NCI-H2029 (cell line): Measurements from ENCODE around the gene YIPF5.

Experiments used
- DNase-seq: peaks from one replicate; lab custom pipeline; 2025; lab: John Stamatoyannopoulos, UW

The YIPF5 gene

DNA sequence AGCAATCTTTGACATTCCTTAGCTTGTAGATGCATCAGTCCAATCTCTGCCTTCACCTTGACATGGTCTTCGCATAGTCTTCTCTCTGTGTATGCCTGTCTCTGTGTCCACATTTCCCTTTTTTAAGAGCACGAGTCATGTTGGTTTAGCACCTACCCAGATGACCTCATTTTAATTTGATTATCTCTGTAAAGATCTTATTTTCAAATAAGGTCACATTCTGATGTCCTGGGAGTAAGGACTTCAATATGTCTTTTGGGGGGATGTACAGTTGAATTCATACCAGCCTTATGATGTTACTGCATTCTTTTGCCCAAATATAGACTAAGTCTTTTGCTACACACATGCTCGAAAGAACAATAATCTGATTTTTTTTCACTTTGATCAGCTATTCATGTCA lies 7.1 kb upstream of the YIPF5 start:
- DNase-seq, result no peak

DNA sequence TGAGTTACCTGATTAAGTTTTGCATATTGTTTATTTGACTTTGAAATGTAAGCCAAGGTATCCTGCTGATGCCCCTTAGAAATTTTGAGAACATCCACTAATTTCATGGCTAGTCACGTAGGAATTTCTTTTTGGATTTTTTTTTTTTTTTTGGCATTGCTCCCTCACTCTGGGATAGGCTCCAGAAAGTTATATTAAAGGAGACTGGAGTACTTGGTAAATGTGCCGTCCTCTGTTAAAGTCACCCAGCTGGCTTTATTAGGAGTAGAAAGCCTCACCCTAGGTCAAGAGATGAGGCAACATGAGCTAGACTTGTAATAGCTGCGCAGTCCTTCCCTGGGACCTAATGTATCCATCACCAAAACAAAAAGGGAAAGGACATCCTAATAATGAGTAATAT lies 3.3 kb upstream of the YIPF5 start:
- no peak for DNase-seq

DNA sequence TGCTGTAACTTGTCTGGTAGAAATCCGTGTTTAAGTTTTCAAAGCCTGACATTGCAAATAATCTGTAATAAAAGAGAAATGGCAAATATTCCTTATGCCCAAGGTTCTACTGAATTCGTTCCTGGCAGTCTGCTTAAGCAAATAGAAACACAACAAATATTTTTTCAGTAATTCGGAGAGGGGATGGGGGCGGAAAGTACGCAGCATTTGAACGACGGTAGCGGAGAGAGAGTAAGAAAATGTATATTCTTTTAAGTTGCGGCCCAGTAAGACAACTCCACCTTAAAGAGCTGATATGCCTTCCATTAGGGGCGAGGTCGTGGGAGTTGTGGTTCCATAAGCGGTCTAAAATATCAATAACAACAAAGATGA lies 569 bp downstream of the YIPF5 start:
- no peak for DNase-seq

GRCh38 chr5:144167998-144168397 lies 2.5 kb downstream of the YIPF5 start:
- DNase-seq, result no peak

DNA sequence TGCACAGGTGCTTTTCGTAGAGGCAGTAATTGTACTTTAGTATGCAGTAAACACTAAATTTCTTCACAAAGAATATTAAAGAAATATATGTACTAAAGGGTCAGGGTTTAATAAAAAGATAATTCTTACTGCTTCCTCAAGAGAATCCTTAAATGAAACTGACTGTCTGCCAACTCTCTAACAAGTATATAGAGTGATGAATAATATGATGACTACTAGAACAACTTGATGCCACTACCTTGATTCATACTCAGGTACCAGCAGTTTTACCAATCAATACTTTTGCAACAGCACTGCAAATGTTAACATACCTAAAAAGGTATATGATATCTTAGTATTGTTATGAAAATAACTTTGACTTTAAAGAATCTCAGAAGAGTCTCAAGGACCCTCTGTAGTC lies 3.8 kb downstream of the YIPF5 start:
- DNase-seq, result no peak

- no peak for DNase-seq
Measured at GRCh38 chr5:144162686-144163085, 7.8 kb downstream of the YIPF5 start.

DNA sequence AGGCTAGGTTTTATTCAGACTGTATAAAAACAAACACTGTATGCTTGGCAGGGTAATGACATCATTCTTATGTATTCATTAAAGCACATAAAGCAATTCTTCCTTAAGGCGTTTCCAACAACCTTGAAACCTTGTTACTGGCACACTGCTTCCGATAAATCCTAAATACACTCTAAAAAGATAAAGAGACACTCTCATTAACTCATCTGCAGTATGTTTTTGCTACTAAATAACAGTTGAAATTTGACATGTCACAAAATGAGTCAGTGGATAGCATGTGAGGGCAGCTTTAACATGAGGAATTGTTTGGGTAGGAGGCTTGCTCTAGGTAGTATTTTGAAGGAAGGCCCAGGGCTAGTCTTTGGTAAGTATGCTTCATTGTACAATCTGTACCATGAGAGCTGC lies 13.7 kb downstream of the YIPF5 start:
- no peak for DNase-seq

GRCh38 chr5:144151026-144151425 lies 19.4 kb downstream of the YIPF5 start:
- DNase-seq, result no peak

GRCh38 chr5:144144956-144145751 lies 25.3 kb downstream of the YIPF5 start:
- peak; percentile 40 for DNase-seq

GRCh38 chr5:144143625-144144024 lies 26.8 kb downstream of the YIPF5 start:
- no peak for DNase-seq

GRCh38 chr5:144142824-144143162 lies 27.7 kb downstream of the YIPF5 start:
- DNase-seq, result no peak

GRCh38 chr5:144142139-144142823 lies 28.2 kb downstream of the YIPF5 start:
- peak; percentile 40 for DNase-seq

DNA sequence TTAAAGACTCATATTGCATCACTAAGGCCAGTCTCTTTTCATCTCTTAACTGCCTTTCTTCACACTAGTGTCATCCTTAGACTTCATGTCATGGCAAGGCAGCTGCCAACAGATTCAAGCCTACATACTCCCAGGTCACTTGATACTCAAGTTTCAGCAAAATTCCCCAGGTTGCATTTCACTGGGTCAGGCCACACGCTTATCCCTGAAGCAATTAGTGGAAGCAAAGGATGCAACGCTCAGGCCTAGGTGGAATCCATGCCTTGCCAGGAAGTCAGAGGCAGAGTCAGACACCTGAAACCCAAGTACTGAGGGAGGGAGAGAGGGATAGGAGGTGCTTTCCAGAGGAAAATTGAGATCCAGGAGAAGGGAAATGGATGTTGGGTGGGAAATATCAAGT lies 28.9 kb downstream of the YIPF5 start:
- no peak for DNase-seq

DNA sequence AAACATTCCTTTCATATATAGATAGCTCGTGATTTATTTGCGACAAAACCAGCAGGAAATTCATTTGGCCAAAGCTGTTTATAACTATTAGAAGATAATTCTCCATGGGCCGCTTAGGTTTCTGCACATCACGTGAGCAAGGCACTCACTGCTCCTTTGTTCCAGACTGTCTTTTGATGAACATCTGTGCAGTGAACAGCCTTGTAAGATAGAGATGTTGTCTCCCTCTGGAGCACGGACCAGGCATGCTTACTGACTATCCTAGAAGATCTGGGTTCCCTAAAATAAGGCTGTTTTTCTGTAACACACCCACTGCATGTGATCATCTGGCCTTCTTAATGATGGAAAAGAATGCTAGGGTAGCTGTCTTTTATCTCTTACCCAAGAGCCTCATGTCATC lies 30.9 kb downstream of the YIPF5 start:
- no peak for DNase-seq

DNA sequence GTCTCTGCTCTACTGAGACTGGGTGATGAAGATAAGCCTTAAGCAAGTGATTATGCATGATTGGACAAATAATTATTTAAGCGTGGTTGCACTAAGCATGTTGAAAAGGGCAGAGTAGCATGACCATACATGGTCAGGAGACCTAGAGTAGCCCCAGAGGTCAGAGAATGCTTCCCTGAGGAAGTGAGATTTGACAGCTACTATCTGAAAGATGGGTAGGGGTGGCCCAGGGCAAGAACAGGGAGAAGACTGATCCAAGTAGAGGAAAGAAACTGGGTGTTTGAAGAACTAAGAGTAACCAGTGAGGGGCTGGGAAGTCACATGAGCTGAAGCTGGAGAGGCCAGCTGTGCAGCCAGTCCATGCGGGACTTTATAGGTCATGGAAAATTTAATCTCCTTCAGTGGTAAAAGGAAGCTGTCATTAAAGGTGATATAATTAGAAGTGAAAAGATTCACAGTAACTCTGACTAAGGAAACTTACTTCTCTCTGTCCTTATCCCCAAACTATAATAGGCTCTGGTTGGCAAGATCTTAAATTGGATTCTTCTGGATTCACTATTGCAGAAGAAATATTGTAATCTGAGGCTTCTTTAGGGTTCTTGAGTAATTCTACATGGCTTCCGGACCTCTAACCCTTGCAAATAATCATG lies 35.2 kb downstream of the YIPF5 start:
- no peak for DNase-seq

GRCh38 chr5:144134194-144134826 lies 36.1 kb downstream of the YIPF5 start:
- DNase-seq, result no peak

DNA sequence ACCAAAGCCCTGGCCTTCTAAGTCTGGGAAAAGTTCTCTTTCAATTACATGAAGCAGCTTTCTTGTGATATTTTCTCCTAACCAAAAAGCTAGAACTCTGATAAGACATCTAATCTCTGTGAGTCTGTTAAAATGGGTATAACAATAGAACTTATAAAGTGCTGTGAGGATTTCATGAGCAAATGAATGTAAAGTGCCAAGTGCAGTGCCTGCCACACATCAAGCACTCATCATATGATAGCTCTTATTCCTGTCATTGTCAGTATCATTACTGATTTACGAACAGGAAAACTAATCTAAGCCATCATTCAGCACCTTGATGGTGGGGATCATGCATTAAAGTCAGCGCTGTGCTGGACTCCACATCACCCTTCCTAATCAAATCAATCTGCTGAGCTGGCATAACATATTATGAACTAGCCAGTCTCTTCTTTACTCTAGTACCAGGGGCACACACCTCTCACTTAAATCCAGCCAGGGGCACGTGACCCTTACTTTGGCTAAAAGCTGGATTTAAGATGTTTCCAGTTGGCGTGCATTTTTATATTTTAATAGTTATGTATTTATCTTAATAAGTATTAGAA lies 37.3 kb downstream of the YIPF5 start:
- DNase-seq, result no peak

GRCh38 chr5:144131261-144131660 lies 39.2 kb downstream of the YIPF5 start:
- DNase-seq, result no peak

GRCh38 chr5:144130306-144130705 lies 40.2 kb downstream of the YIPF5 start:
- no peak for DNase-seq

GRCh38 chr5:144128844-144129243 lies 41.6 kb downstream of the YIPF5 start:
- DNase-seq, result no peak

- DNase-seq, result no peak
Measured at GRCh38 chr5:144126707-144127106, 43.8 kb downstream of the YIPF5 start.

GRCh38 chr5:144125163-144125726 lies 45.2 kb downstream of the YIPF5 start:
- DNase-seq, result no peak
